Measurements from ENCODE around the gene RET.

Gene RET

DNA sequence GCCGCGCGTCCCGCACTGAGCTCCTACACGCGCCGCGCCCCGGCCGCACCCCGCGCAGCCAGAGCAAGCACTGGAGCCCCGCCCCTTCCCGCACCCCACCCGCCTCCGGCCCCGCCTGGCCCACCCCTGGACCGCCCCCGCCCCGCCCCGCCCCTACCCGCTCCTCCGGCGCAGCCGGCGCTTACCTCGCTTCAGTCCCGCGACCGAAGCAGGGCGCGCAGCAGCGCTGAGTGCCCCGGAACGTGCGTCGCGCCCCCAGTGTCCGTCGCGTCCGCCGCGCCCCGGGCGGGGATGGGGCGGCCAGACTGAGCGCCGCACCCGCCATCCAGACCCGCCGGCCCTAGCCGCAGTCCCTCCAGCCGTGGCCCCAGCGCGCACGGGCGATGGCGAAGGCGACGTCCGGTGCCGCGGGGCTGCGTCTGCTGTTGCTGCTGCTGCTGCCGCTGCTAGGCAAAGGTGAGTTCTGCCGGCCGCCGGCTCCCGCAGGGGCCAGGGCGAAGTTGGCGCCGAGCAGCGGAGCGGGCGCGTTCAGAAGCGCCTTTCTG lies at the start of gene RET:
Gene RET (plus strand): TSS at position 194 of the 545 bp plus-strand sequence. CDS start 190 bp downstream, at position 384.
- DNase-seq = peak; percentile 41 to 54

DNA sequence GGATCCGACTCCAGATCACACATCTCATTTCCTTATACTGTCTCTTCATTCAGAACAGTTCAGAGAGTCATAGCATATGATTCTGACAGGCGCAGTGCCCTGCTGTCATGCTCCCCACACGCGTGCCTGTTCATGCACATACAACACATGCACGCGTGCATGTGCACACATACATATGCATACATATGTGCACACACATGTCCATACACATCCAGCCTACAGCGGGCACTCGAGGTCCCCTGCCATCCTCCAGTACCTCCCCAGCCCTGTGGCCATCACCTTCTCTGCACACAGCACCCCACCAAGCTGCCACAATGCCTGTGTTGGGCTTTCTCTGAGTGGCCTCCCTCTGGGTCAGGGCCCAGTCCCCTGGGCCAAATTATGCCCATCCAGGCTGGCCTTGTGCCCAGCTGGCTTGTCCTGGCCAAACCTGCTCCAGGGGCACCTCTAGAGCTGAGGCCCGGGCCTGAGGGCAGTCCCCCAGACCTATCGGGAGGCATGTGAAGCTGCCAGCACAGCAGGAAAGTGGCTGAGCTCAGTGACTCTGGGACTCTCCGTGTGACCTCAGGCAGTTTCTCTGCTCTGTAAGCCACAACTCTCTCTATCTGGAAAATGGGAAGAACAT lies 49.4 kb upstream of the RET start:
- no peak for DNase-seq

DNA sequence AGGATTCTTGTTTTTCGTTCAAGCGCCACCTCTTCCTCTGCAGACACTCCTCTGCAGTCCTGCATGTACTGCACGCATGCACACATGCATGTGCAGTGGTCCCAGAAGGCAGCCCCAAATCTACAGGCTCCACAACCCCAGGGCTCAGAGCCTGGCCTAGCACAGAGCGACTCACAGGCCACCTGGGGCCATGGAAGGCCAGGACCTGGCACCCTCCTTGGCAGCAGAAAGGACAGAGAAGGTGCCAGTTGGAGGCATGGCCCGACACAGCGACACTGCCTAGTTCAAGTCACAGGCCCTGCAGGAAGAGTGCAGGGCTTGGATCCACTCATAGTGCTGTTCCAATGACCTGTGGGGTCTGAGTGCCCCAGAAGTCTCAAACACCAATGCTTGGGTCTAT lies 48.7 kb upstream of the RET start:
- no peak for DNase-seq

DNA sequence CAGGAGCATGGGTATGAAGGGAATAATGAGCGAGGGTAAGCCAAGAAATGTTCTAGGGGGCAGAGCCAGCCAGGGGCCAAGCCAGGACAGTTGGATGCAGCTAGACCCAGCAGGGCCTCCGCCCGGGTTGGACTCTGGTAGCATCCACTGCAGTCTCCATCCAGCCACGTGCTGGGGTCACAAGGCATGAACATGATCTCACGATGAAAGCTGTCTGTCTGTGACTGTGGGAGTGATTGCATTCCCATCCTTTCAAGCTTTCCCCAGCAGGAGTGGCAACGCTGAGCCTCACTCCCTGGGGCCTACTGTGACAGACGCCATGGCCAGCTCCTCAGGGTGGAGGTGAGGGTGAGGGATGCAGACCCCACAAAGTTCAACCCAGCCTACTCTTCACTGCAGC lies 47.8 kb upstream of the RET start:
- DNase-seq = no peak

DNA sequence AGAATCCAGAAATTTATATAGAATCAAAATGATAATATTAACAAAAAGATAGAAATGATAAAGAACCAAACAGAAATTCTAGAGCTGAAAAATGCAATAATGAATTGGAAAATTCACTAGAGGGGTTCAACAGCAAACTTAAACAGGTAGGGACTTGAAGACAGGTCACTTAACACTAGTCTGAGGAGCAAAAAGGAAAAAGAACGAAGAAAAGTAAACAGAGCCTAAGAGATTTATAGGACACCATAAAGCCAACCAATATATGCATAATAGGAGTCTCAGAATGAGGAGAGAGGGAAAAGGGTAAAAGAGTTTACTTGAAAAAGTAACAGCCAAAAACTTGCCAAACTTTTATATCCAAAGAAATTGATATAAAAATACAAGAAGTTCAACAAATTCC lies 44.3 kb upstream of the RET start:
- DNase-seq = no peak

DNA sequence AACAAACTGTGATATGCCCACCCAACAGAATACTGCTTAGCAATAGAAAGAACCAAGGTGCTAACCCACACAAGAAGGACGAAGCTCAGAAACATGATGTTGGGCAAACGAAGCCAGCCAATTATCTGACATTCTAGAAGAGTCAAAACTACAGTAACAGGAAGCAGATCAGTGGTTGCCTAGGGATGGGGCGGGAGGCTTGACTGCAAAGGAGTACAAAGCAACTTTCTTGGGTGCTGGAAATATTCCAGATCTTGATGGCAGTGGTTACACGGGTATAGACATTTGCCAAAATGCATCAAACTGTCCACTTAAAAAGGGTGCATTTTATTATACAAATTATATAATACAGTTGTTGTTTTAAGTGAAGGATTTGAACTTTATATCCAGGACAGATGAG lies 41.1 kb upstream of the RET start:
- peak; percentile 30 to 46 for DNase-seq

DNA sequence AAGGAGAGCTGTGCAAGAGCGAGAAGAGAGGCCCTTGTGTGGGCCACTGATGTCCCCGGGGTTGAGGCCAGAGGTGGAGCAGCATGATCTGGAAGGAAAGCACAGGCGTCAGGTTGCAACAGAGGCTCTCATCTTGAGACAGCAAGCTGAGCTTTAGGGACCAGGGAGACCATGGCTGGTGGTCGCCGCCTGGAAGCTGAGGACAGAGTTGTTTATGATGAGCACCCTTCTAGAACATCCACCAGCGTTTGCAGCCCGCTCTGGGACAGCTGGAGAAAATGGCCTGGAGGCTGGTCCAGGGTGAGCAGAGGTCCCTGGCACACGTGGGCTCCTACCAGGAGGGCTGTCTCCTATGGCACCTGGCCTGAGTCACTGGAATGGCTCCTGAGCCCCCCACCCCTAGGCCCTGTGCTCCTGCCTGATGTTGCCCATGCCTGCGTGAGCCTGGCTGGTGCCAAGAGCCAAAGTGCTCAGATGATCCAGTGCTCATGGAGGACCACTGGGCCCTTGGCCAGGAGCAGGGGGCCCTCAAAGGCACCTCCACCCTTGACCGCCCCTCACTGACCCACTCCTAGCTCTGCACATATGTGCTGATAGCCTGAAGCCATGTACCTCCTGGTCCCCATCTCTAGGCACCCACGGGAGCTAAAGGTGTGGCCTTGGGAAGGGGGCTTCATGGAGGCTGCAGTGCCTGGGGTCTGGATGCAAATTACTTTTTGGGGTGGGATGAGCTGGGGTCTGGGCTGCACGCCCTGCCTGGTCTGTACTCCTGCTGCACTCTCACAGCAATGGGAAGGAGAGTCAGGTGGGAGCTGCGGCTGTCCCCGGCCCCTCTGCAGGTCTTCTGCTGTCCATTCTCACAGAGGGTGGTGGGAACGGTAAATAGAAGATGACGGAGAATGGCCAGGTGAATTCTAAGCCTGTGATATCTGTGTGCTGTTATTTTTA lies 40.1 kb upstream of the RET start:
- no peak for DNase-seq

DNA sequence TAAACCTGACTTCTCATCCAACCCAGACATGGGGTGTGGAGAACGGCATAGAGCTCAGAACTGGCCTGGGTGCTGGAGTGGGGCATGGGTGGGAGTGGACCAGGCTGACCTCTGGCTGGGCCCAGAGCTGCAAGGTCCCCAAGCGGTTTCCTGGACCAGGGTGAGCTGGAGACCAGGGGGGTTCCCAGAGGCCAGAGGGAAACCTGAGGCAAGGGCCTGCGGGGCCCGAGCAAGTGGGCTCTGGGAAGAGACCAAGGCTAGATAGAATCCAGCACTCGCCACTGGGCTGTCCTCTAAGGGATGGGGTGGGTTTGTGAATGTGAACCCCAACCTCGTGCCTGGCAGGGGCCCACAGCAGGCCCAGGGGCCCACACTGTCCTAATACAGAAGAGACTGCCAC lies 39.4 kb upstream of the RET start:
- DNase-seq = no peak

DNA sequence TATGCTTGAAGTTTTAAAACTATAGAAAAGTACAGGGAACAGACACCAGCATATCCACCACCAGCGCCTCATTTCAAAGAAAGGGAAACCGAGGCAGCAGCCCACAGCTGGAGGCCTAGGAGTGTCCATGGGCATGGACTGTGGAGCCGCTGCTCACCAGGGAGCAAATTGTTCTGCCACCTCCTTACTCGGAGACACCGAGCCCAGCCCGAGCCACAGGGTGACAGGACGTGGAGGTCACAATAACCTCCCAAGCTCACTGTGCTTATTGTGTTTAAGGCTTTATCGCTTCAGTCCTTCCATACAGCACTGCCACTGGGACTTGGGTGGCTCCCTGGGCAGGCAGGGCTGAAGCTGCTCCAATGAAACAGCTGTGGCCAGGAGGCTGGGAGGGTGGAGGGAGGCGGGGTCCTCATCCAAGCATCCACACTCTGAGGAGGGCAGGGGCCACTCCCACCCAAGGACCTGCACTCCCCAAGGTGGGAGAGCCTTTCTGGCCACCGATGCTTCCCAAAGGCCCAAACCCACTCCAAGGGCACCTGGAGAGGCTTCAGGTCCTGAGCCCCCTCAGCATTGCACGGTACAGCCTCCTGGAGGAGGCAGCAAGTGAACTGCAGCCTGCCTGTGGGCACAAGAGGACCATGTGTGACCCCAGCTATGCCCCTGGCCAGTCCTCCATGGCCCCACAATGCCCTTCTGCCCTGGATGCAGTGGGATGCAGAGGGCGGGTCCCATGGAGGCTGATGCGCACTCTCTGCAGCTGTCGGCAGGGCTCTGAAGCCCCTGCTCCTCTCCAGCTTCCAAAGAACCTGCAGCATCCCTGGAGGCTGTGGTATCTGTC lies 38.7 kb upstream of the RET start:
- no peak for DNase-seq

DNA sequence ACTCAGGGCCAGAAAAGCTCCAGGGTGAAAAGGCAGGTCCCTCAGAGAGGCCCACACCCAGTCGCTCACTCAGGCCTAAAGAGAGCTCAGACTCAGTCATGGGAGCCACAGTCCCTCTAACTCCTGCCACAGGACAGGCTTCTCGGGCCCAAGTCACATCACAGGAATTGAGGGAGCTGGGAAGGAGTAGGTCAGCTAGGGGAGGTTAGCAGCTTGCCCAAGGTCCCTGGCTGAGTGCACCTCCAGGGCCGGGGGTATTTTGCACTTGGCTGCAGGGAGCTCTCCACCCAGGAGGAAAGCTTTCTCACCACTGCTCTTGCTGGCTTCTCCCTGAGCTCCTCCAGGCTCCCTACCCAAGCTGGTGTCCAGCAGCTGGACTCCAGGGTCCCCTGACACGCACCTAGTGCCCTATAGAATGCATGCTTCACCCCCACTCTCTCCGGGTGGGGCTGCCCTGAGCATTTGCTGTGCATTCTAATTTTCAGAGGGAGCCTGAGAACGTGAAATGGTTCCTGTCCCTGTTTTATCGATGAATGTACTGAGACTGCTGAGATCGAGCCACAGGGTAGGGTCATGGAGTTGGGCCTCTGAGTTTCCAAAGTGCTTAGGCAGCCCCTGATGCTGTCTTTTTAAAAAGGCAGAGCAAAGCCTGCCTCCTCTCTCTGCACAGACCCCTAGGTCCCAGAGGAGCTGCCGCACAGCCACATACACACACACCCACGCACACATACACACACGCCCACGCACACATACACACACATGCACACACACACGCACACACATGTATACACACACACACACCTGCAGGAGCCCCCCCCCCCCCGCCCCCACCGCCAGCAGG lies 37.9 kb upstream of the RET start:
- no peak for DNase-seq

DNA sequence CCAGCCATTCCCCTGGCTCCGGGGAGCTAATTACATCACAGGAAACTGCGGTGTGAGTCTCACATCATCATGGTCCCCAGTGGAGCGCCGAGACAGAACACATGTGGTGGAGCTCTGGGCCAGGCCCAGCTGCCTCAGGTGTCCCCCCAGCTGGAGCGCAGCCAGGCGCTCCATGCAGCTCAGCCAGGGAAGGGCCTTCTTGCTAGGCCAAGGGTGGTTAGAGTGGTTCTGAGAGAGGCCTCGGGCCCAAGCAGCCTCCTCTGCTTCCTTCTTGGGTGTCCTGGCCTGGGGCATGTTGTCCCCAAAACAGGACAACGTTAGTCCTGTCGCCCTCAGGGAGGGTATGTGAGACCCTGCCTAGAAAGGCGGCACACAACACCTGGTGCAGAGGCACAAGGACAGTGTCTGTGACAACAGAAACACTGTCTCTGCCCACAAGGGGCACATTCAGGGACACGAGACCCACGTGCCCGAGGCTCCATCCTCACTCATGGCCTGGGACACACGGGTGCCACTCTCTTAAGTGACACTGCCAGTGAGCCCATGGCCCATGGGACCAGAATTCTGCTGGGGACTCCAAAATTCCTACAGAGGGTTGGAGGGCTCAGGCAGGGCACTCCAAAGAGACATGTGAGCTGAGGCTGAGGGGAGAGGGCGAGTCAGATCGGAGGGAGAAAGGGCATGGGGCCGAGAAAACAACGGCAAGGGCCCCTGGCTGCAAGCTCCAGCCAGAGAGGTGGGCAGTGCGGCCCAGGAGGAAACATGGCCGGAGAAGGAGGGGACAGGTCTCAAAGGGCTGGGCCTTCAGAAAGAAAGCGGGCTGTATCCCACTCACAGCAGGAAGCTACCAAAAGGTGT lies 37.0 kb upstream of the RET start:
- no peak for DNase-seq

DNA sequence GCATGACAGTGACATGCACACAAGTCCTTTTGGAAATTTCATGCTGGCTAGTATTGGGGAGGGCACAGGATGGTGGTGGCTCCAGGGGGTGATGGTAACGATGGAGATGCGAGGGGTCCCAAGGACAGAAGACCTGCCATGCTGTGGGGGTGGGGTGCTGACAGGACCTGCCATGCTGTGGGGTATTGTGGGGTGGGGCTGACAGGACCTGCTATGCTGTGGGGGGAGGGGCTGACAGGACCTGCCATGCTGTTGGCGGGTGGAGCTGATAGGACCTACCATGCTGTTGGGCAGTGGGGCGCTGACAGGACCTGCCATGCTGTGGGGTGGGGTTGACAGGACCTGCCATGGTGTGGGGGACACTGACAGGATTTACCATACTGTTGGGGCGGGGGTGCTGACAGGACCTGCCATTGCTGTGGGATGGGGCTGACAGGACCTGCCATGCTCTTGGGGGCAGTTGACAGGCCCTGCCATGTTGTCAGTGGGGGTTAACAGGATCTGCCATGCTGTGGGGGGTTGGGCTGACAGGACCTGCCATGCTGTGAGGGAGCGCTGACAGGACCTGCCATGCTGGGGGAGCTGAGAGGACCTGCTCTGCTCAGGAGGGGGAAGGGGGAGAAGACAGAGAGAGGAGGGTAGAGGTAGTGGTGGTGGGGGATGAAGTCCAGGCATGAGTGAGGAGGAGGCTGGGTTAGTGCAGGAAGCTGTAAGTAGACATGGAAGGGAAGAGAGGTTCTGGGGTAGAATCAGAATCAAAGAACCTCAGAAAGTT lies 36.2 kb upstream of the RET start:
- no peak for DNase-seq

DNA sequence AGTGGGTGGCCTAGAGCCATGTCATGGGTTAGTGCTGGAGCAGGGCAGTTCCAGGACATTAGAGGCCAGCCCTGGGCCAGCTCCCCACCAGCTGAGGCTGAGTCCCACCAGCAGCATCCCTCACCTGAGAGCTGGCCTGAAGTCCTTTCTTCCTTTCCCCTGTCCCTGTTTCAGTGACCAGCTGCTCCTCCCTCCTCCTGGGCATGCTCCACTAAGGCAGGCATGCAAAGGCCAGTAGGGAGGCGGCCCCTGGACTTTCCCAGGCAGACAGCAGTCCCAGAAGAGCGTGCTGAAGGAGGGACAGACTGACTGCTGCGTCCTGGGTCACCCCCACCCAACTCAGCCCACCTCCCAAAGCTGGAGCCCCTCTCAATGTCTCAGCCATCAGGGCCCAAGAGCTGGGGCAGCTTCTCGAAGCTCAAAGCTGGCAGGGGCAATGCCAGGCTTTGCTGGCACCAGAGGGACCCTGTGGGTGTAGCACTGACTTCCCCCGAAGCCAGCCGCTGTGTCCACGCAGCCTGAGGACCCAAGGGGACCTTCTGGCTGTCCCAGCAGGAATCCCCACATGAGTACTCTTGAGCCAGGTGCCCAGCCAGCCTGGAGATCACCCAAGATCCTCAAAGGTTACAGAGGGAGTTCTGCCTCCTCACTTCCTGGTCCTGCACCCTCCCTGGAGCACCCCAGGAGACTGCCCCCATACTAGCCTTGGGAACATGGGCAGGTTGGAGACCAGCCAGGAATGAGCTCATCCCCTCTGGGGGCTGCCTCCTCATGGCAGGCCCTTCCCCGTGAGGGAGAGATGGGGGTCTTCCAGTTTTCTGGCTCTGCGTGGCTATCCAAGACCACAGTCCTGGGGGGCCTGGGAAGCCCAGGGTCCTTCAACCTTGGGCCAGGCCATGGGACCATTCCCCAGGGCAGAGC lies 35.2 kb upstream of the RET start:
- no peak for DNase-seq

DNA sequence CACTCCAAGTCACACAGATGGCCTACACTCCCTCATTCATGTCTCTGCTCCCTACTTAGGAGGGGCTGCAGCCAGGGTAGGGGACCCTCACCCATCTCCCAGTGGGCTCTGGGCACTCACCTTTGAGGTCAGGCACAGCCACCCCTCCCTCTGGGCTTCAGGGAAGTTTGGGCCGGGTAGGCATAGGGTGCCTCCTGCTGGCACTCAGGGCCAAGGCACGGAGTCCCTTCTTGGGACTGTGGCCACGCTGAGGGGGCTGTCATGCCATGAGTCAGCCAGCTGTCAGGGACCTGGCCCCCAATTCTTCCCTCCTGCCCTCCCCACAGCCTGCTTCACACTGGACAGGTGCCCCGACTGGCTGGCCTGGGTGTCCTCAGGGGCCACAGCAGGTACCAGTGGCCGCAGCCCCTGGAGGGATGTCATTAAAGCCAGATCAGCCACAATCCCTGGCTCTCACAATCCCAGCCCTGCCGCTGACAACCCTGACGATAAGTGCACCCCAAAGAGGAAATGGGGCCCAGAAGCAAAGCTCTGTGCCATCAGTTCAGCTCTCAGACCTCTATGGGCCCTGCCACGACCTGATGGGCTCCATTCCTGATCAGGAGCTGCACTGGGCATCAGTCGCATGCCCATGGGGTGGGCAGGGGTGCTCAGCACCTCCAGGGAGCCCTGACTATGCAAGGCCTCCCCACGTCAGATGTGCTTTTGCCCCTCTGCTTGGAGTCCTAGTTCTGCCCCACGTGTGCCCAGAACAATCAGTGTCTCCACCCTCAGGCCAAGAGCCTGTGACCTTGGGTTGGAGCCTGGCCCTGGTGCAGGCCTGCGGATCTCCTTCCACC lies 34.1 kb upstream of the RET start:
- DNase-seq = no peak

DNA sequence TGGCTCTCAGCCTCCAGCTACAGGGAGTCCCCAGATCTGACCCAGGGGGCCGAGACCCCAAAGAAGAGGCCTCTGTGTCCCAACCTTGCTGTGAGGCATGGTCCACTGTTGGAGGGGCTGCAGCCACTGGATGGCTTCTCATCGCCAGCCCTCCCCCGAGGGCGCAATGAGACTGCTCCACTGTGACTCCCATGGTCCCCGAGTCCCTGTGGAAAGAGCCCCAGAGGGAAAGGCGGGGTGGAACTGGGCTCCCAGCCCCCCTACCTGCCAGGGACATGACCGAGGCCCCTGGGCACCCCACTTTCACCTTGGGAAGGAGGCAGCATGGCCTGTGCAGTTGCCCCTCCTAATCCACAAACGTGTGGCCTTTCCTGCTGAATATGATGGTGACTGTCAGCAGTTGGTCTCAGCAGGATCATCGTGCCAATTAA lies 33.5 kb upstream of the RET start:
- DNase-seq = no peak

DNA sequence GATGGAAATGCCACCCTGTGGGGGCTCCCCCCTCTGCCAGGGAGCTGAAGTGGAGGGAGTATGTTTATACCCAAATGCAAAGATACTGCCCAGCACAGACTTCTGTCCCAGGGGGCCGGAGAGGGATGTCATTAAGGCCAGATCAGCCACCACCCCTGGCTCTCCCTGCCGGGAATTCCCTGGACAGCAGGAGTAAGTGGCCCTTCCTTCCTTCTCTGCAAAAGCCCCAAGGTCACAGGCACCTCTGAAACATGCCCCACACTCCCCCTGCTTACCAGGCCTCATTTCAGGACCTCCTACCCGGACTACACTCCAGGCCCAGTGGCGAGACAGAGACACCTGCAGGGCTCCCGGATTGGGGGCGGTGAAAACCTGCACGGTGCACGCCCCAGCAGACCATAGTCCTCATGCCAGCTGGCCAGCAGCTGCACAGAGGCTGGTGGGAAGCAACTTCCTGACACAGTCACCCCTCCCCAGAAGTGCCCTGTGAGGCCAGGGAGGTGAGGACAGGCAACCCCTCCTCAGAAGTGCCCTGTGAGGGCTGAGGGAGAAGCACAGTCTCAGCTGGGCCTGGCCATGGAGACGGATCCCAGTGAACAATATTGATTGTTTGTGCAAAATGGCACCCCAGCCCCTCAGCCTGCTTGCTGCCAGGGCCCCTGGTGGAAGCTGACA lies 33.0 kb upstream of the RET start:
- DNase-seq = no peak

DNA sequence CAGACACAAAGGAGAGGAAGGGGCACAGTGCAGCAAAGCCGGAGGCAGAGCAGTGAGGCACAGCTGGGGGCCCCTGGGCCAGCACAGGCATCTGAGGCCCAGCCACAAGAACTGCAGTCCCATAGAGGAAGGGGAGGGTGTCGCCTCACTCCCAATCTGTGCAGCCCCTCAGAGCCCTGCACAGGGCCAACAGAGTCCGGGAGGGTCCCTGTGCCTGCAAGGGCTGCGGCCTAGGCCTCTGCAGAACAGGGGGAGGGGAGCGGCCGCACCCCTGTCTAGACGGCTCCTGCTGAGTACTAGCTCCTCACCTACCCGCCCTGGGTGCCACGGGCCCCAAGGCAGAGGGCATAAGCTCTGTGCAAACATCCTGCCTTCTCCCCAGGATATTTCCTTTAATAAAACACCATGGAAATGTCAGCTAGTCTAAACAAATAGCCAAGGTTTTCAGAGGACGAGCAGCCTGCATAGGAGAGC lies 32.4 kb upstream of the RET start:
- DNase-seq = no peak

Measured in Kasumi-1 (cell line).